Measurements from ENCODE around the gene CSTA.
"Not testable (repeated sequence)": the region's sequence is repeated elsewhere in the genome, so short reads cannot be mapped to it uniquely, and the experiment has no call there.

CSTA gene

DNA sequence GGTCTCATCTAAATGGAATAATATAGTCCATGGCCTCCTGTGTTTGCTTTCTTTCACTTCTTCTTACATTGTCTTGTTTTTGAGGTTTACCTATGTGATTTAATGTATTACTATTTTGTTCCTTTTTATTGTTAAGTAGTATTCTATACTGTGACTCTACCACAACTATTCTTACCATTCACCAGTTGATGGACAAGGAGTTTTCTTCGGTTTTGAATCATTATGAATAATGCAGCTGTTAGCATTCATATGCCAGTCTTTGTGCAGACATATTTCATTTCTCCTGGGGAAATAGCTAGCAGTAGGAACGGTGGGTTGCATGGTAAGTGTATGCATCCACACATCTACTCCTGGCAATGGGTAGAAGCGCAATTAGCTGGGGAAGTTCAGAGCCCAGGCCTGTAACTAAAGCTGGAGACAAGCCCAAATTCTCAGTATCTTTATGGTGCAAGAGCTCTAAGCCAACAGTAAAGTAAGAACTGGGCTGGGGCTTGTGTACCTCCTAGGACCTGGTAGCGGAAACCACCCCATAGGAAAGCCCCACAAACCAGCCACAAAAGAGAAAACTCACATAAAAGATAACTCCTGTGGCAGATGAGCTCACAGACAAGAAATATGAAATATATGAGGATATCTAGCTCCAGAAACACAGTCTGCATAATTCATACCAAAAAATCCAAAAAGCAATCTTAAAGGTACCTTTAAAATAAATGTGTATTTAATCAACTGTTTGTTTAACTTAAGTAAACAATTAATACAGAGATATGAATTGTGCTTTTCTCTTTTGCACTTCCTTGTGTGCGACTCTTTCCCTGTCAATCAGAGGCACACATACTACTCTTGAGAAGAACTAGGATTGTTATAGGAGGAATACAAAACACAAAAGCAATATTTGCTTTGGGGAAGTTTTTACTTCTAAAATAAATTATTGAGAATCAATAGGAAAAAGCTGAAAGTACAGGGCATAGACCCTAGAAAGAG is 2.7 kb upstream of the CSTA start:
- no peak for FAIRE-seq

DNA sequence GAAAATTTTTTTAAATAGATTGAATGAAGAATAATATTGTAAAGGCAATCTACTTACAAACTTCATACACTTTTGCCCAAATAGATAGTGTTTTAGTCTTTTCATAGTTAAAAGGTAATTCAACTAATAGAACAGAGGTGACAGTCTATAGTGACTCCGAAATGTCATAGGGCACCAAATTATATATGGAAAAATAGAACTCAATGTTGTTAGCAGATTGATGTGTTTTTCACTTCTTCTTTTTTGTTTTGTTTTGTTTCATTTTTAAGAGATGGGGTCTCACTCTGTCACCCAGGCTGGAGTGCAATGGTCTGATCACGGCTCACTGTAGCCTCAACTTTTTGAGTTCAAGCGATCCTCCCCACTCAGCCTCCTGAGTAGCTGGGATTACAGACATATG is 721 bp downstream of the CSTA start:
- no peak for FAIRE-seq

DNA sequence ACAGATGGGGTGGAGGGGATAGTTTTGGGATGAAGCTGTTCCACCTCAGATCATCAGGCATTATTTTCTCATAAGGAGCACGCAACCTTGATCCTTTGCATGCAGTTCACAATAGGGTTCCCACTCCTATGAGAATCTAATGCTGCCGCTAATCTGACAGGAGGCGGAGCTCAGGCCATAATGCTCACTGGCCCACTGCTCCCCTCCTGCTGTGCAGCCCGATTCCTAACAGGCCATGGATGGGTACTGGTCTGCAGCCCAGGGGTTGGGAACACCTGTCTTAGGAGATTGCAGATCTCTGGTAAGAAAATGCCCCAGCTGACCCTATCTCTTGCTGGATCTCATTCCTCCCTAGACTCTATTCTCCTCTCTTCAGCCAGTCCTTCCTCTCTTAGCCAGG is 6.8 kb downstream of the CSTA start:
- FAIRE-seq = no peak

DNA sequence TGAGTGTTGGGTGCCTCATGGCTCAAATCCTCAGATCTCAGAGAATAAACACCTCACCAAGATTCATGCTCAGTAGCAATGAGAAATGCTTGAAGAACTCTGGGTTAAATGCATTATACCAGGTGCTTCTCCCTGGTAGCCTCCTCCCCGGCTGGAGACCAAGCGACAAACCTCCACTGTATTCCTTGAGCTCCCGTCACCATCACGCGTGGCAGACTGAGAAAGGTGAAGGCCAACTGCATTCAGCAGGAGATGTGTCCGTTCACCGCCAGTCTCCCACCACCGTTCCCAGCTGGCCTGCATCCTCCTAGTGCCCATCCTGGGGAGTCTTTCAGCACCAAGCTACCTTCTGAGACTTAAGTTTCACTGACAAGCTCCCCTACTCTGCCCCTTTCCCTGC is 7.5 kb downstream of the CSTA start:
- no peak for FAIRE-seq

DNA sequence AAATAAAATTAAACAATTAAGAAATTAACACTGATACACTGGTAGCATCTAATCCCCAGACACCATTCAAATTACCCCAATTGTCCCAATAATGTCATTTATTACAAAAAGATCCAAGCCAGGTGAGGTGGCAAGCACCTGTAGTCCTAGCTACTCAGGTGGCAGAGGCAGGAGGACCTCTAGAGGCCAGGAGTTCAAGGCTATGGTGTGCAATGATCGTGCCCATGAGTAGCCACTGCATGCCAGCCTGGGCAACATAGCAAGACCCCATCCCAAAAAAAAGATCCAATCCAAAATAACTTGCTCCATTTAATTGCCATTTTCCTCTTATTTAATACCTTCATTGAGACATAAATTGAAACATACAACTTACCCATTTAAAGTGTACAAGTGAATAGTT is 17.8 kb downstream of the CSTA start:
- no peak for FAIRE-seq

DNA sequence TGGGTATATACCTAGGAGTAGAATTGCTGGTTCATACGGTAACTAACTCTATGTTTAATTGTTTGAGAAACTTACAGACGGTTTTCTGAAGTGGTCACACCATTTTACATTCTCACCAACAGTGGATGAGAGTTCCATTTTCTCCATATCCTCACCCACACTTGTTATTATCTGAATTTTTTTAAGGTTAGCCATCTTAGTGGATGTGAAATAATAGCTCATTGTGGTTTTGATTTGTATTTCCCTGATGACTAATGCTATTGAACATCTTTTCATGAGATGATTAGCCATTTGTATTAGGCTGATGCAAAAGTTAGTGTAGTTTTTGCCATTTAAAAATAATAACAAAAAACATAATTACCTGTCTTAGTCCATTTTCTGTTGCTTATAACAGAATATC is 18.6 kb downstream of the CSTA start:
- FAIRE-seq = no peak

DNA sequence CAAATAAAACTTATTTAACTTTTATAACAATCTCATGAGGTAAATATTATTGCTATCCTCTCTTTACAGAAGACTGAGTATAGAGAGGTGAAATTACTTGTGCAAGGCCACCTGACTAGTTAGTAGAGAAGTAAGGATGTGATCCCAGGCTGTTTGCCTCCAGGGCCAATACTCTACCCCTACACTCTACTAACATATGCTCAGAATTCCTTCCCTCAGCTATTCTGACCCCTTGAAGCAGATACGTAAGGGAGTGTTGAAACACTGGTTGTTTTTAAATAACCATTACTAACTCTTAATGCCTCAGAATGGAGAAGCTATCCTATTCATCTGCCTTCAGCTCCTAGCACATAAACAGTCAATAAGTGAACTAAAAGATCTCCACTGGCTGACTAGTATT is 24.1 kb downstream of the CSTA start:
- FAIRE-seq = no peak

DNA sequence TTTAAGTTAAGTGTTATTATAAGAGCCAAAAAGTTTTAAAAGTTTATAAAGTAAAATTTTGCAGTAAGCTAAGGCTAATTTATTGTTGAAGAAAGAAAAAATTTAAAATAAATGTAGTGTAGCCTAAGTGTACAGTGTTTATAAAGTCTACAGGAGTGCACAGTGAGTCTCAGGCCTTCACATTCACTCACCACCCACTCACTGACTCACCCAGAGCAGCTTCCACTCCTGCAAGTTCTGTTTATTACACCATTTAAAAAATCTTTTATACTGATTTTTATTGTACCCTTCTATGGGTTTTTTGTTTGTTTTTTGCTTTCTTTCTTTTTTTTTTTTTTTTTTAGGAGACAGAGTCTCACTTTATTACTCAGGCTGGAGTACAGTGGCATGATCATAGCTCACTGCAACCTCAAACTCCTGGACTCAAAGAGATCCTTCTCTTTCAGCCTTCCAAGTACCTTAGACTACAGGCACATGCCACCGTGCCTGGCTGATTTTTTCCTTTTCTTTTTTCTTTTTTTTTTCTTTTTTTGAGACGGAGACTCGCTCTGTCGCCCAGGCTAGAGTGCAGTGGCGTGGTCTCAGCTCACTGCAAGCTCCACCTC is 25.9 kb downstream of the CSTA start:
- FAIRE-seq = no peak

DNA sequence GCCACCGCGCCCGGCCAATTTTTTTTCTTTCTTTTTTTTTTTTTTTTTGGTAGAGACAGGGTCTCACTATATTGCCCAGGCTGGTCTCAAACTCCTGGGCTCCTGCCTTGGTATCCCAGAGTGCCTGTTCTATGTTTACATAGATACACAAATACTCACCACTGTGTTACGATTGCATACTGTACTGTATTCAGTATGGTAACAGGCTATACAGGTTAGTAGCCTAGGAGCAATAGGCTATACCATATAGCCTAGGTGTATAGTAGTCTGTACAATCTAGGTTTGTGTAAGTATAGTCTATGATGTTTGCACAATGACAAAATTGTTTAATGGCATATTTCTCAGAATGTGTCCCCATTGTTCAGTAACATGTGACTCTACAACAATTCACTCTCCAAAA is 26.6 kb downstream of the CSTA start:
- FAIRE-seq = no peak

DNA sequence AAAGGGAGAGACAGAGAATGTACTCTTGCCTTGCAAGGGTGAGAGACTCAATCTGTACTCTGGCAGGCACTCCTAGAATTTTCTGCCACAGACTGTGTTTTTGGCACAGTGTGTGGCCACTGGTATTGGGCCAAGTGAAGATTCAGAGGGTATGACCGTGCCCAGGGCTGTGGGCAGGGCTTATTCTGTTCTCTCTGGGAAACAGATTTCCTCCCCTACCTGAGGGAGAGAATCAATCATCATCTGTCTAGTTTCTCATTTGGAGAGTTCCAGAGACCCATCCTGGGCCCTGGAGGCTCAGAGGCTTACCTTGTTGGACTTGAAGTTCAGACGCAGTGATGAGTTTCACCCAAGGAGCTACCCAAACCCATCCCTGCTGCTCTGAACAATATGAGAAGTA is 28.2 kb downstream of the CSTA start:
- no peak for FAIRE-seq

DNA sequence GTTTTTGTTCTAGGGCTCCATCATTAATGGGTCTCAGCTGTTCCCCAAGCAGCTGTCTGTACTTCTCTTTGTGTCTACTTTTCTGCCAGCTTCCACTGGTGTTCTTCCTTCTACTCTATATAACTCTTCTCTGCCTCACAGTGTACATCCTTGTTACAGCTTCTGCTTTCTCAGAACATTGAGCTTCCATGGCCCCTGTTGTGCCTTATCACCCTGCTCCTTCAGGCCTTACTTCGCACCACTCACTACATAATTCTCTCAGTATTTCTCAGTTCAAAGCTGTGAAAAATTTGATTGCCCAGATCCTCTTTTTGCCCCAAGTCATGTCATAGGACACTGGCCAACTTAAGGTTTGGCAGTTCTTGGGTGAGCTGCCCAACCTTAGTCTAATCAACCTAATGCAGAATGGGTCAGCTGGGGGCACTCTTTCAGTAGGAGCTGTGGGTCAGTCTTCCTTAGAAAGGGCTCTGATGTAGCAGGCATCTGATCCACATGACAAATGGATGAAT is 28.9 kb downstream of the CSTA start:
- no peak for FAIRE-seq

DNA sequence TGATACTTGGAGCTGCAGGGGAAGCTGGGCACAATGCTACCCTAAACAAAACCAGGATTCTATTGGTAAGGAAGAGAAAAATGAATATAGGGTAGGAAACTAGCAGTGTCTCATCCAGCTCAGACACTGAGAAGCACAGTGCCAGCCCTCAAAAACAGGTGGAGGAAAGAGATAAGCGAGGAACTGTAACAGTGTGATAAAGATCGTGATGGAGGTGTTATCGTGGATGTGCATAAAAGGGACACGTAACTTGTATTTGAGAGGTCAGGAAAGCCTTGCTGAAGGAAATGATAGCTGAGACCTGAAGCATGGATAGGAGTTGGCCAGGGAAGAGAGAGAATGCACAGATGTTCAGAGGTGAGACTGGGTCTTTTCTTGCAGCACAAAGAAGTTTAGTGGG is 30.6 kb downstream of the CSTA start:
- no peak for FAIRE-seq

DNA sequence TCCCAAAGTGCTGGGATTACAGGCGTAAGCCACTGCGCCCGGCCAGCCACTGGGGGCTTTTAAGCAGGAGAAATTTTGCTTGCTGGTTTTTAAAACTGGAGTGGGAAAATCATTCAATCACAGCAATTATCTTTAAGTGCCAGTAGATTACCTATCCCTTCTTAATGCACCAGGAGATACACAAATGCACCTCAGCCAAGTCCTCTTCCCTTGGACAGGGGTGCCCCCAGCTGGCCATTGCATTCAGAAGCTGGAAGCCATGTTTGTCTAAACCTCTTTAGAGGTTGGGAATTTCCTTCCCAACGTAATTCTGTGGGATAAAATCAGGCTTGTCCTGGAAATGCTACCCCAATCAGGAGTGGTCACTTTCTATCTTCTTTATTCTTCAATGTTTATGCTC is 31.4 kb downstream of the CSTA start:
- peak; percentile 6 for FAIRE-seq

DNA sequence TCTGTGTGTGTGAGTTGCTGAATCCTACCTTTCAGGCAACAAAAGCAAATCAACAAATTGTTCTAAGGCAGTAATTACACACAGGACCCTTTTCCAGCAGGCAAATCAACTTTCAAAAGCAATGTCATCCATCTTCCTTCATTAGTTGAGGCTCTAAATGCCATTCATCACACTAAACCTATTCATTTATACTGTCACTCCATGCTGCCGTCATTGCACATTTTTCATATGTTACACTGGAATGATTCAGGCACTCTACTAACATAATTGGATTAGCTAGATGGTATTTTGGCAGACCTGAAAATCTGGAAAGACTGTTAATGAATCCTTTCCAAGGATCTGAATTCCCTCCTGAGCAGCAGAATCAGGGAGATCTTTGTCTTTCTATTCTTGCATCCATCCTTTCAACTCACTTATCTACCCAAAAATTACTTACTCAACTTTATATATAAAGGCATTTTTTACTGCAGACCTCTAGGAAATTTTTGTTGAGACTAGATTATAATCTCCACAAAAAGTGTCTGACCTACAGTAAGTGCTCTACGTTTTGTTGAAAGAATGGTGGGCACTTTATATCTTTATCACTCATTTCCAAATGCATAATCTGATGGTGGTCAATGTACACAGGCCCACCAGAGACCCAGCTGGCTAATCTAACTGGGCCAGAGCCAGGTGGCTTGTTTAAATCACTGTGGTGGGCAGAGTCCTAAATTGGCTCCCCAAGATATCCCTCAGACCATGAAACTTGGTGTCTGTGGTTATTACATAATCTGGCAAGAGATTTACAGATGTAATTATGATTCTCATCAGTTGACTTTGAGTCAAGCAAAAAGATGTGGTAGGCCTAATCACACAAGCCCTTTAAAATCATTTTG is 33.0 kb downstream of the CSTA start:
- no peak for FAIRE-seq

DNA sequence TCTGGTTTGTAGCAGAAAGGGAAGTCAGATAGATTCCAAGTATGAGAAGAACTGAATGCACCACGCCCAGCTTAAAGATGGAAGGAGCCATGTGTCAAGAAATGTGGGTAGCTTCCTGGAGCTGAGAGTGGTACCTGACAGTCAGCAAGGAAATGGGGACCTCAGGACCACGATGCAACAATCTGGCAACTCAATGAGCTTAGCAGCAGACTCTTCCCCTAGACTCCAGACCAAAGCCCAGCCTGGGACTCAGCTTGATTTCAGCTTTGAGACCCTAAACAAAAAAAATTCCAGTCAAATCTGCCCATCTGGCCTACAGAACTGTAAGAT is 33.6 kb downstream of the CSTA start:
- no peak for FAIRE-seq

DNA sequence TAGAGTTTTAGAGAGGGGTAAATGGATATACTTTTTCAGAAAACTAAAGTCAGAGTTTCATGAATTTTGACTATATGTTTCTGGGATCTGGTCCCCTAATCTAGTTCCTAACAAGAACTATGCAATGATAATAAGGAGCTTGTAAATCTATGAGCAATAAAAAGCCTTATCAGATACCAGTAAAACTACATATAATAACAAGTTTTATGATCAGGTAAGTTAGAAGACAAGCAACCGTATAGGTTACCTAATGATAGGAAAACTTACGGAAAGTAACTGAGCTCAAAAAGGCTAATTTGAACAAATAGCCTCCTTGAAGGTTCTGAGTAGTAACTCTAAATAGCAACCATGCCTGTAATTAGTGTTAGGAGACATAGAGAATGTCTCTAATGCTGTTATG is 37.0 kb downstream of the CSTA start:
- FAIRE-seq = no peak

DNA sequence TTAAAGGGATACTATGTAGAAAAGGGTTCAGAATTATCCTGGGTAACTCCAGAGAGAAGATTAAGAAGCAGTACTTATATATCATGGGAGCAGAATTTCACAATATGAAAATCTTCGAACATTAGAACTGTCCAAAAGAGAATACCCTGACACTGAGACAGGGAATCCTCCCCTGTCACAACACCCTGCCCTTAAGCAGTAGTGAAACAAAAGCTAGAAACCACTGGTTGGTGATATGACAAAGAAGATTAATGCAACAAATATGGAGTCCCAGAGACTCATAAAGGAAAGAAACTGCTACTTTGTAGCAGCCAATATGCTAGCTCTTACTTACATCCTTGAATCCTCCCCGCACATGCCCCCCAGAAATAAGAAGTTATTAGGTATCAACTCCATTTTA is 39.4 kb downstream of the CSTA start:
- no peak for FAIRE-seq

DNA sequence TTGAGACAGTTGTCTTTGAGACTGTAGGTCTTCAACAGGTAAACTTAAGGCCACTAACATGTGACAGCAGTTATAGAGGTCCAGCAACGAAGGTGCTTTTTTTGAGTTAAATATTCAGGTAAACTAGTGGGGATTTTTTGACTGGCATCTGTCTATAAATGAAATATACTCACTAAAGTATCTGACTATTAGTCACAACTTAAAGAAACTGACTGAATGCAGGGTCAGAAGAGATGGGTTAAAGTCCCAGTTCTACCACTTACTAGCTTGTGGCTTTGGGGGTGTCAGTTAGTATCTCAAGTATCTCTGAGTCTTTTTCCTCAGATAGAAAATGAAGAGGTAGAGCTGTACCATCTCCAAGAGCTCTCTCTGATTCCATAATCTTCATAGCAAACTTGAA is 40.0 kb downstream of the CSTA start:
- FAIRE-seq = no peak

DNA sequence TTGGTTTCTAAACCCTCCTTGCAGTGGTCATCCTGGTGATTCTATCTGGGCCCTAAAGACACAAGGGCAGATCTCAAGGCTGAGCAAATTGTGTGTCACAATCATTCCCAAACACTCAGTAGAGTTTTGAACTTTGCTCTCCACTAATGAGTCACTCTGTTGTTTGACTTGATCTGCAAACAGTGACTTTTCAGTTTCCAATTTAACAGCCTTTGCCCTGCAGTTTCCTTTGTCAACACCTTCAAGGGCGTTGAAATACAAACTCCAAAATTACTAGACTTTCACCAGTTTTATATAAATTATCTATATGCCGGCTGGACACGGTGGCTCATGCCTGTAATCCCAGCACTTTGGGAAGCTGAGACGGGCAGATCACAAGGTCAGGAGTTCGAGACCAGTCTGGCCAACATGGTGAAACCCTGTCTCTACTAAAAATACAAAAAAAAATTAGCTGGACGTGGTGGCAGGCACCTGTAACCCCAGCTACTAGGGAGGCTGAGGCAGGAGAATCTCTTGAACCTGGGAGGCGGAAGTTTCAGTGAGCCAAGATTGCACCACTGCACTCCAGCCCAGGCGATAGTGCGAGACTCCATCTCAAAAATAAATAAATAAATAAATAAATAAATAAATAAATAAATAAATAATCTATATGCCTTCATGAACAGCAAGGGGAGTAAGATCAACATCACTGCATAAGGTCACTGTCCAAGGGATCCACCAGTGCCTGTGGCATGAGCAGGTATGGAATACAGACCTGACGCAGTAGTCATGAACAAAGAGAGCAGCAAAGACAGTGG is 40.7 kb downstream of the CSTA start:
- FAIRE-seq = not testable (repeated sequence)

DNA sequence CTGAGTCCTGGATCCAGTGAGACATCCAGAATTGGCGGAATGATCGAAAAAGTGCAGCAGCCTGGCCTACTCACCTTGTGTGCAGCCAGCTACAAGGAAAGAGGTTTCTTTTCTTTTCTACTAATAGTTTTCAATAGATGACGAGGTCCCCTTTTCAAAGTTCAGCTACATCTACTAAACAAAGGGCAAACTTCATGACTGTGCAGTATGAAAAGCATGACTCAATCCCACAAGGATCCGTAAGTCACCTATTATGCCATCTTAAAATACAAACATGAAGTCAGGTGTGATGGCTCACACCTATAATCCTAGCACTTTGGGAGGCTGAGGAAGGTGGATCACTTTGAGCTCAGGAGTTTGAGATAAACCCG is 41.3 kb downstream of the CSTA start:
- no peak for FAIRE-seq

DNA sequence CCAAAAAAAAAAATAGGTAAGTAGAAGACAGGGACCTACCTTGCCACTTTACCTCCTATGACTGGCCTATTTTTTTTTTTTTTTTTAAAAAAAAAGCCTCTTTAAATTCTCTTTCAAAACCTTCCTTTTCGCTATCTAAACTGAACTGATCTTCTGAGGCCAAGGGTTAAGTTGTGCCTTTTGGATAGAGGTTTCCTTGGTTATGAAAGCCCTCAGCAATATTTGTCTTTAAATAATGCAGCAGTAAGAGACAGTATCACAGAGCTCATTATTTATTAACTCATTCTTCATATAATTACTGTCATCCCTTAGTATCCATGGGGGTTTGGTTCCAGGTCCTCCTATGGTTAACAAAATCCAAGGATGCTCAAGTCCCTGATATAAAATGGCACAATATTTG is 49.0 kb downstream of the CSTA start:
- no peak for FAIRE-seq

DNA sequence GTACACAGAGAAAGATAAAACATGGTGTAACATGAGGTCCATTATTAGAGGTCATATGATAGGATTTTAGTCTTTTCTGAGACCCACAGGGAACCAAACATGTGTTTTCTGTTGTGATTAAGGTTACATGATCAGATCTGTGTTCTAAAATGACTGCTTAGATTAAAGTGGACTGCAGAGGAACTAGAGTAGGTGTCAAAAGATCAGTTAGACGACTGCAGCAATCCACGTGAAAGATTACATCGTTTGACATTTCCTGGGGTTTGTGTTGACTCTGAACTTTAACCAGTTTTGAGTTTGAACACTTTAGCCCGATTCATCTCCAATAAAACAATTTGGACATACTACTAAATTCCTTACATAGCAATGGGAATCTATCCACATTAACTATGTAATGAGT is 52.9 kb downstream of the CSTA start:
- no peak for FAIRE-seq

All from A204.1 (cell line).